ENCODE measurements around the gene DNAL4. TPM values are rescaled to one million over a fixed set of nuclear protein-coding genes. Genes with fewer than 3 reads are reported as not detected.

The DNAL4 gene
- 11.0 TPM for total RNA-seq (2013)
- polyA plus RNA-seq, result 1 to 10 TPM; 8.9 to 9.3 (median 9.0) TPM
- 3.7 and 5.6 TPM in 2 replicates for polyA minus RNA-seq
- 1.0 to 3.1 (median 2.1) reads per million in 11 experiments for total RNA-seq

GRCh38 chr22:38793721-38794466, at the start of gene DNAL4:
Gene DNAL4 (minus strand): TSS chr22:38794143. CDS start chr22:38782731, 11,412 bp downstream.
- TF ChIP-seq, protein P1, sequence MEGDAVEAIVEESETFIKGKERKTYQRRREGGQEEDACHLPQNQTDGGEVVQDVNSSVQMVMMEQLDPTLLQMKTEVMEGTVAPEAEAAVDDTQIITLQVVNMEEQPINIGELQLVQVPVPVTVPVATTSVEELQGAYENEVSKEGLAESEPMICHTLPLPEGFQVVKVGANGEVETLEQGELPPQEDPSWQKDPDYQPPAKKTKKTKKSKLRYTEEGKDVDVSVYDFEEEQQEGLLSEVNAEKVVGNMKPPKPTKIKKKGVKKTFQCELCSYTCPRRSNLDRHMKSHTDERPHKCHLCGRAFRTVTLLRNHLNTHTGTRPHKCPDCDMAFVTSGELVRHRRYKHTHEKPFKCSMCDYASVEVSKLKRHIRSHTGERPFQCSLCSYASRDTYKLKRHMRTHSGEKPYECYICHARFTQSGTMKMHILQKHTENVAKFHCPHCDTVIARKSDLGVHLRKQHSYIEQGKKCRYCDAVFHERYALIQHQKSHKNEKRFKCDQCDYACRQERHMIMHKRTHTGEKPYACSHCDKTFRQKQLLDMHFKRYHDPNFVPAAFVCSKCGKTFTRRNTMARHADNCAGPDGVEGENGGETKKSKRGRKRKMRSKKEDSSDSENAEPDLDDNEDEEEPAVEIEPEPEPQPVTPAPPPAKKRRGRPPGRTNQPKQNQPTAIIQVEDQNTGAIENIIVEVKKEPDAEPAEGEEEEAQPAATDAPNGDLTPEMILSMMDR (IDR thresholded peaks at IDR 0.05), result no peak
- Histone ChIP-seq H4K20me1 (ENCODE audit: insufficient read depth, low read length) (no peaks in the 10 kb centered on the region), H3K79me2 (ENCODE audit: insufficient read depth, low read length) (peaks cover 6% of the 10 kb centered on the region), H3K9me3 (replicated peaks in 1 of 2; ENCODE audit: control insufficient read depth in 1 of 2, insufficient read depth in 1 of 2, low read length in 2 of 2) (no peaks in the 10 kb centered on the region), H3K36me3 (replicated peaks in 1 of 2; ENCODE audit: control insufficient read depth in 1 of 2, insufficient read depth in 2 of 2, low read length in 2 of 2) (peaks cover 6 to 10% of the 10 kb centered on the region in 2 donors), H3K4me2 (replicated peaks; ENCODE audit: extremely low read depth, low read length, poor library complexity, severe bottlenecking) (peak within 1 kb of the TSS; percentile 91), H3K4me3 (replicated peaks in 1 of 3; ENCODE audit: low read depth in 2 of 3, low read length in 3 of 3) (peak within 1 kb of the TSS; percentile 53 to 91 (median 58)), H2AFZ (ENCODE audit: insufficient read depth, low read depth, low read length, poor library complexity, severe bottlenecking) (peak within 1 kb of the TSS; percentile 88), H3K4me1 (ENCODE audit: control insufficient read depth in 1 of 2, insufficient read depth in 2 of 2, low read length in 2 of 2) (peaks cover 13 to 14% of the 10 kb centered on the region in 2 donors), H3K9ac (ENCODE audit: insufficient read depth, low read length, poor library complexity, severe bottlenecking) (peak within 1 kb of the TSS; percentile 86), H3K27ac (ENCODE audit: low read depth in 1 of 2, low read length in 2 of 2) (peak within 1 kb of the TSS in 1 of 2 donors; percentile 84), H3K27me3 (ENCODE audit: control insufficient read depth in 2 of 2, insufficient read depth in 2 of 2, low read length in 2 of 2) (peaks cover 2 to 4% of the 10 kb centered on the region in 2 donors)
- Mint-ChIP-seq H3K36me3 (no peaks in the 10 kb centered on the region), H3K4me3 (peak within 1 kb of the TSS; percentile 71 to 87), H3K4me1 (peaks cover 13% of the 10 kb centered on the region), H3K27me3 (ENCODE audit: low read depth in 3 of 3) (peaks cover 10 to 25% (median 16%) of the 10 kb centered on the region in 3 donors), H3K9me3 (peaks cover 0 to 5% (median under 1%) of the 10 kb centered on the region in 7 donors), H3K27ac (peak within 1 kb of the TSS; percentile 34 to 94 (median 84))
- intact Hi-C loops (cut with micrococcal nuclease), result loop anchor here in 1 of 2 donors (1.0 kb wide), 1 partner anchor 38 kb away; no protein-coding TSS in a partner anchor
- WGBS (ENCODE audit: insufficient coverage), result under 1% methylated on average over 36 of the region's 47 CpGs
- peak; percentile 93 to 98 (median 93) for DNase-seq

DNA sequence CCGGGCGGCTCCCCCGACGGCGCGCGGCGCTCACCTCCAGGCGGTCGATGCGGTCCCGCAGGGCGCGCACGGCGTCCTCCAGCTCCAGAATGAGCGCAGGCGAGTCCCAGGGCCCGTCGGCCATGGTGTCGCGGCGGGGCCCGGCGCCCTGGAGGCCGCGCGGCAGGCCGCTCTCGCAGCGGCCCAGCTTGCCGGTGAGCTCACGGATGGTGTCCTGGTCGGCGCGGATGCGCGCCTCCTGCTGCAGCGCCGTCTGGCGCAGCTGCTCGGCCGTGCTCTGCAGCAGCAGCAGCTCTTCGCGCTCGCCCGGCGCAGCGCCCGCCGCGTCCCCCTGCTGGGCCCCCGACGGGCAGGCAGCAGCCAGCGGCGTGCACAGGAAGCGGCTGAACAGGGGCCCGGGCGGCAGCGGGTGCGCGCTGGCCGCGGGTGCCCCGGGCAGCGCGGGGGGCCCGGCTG, 49.3 kb upstream of the DNAL4 start:
- Histone ChIP-seq H3K9me3 (replicated peaks in 1 of 2; ENCODE audit: control insufficient read depth in 1 of 2, insufficient read depth in 1 of 2, low read length in 2 of 2) (peaks cover 0 to 14% of the 10 kb centered on the region in 2 donors), H4K20me1 (ENCODE audit: insufficient read depth, low read length) (no peaks in the 10 kb centered on the region), H3K4me1 (ENCODE audit: control insufficient read depth in 1 of 2, insufficient read depth in 2 of 2, low read length in 2 of 2) (peaks cover 7 to 15% of the 10 kb centered on the region in 2 donors), H3K79me2 (ENCODE audit: insufficient read depth, low read length) (no peaks in the 10 kb centered on the region), H3K4me2 (replicated peaks; ENCODE audit: extremely low read depth, low read length, poor library complexity, severe bottlenecking) (peak overlapping the region; percentile 68), H3K27ac (ENCODE audit: low read depth in 1 of 2, low read length in 2 of 2) (no peak overlapping the region), H2AFZ (ENCODE audit: insufficient read depth, low read depth, low read length, poor library complexity, severe bottlenecking) (peak overlapping the region; percentile 53), H3K9ac (ENCODE audit: insufficient read depth, low read length, poor library complexity, severe bottlenecking) (no peak overlapping the region), H3K4me3 (replicated peaks in 1 of 3; ENCODE audit: low read depth in 2 of 3, low read length in 3 of 3) (peak overlapping the region in 1 of 3 experiments; percentile 57), H3K36me3 (replicated peaks in 1 of 2; ENCODE audit: control insufficient read depth in 1 of 2, insufficient read depth in 2 of 2, low read length in 2 of 2) (no peaks in the 10 kb centered on the region), H3K27me3 (ENCODE audit: control insufficient read depth in 2 of 2, insufficient read depth in 2 of 2, low read length in 2 of 2) (peaks cover 32 to 60% of the 10 kb centered on the region in 2 donors)
- peaks cover 0 to 10% (median 7%) of the 10 kb centered on the region in 7 donors for H3K9me3 Mint-ChIP-seq
- peaks cover 15% of the 10 kb centered on the region for H3K4me1 Mint-ChIP-seq
- peak overlapping the region in 1 of 2 donors; percentile 30 for H3K4me3 Mint-ChIP-seq
- DNase-seq, result peak; percentile 7 to 28 (median 12)
- H3K36me3 Mint-ChIP-seq, result peaks cover 9% of the 10 kb centered on the region in 2 donors
- TF ChIP-seq, protein P1 (IDR thresholded peaks at IDR 0.05), result peak; percentile 20
- no peak overlapping the region for H3K27ac Mint-ChIP-seq
- intact Hi-C loops (cut with micrococcal nuclease), result no loop called here
- WGBS (ENCODE audit: insufficient coverage), result under 1% methylated on average over 68 of the region's 68 CpGs
- peaks cover 68 to 82% (median 70%) of the 10 kb centered on the region in 3 donors for H3K27me3 Mint-ChIP-seq (ENCODE audit: low read depth in 3 of 3)
